ENCODE results near the gene TMEM53.
A peak's percentile ranks its signal among the peaks of the same experiment; 100 is the strongest.

TMEM53 gene

DNA sequence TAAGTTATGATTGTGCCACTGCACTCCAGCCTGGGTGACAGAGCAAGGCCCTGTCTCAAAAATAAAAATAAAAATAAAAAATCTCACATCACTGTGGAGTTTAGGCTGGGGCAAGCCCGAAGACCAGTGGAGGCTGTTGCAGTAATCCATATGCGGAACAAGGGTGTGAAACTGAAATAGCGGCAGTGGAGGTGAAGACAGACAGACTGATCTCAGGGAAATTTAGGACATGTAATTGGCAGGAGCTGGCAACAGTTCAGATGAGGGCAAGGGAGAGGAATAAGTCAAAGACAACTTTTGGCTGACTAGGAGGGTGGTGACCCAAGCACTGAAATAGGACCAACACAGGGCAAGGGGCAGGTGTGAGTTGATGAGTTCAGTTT, 8.6 kb upstream of the TMEM53 start:
- H3K36me3 ChIP-seq (ENCODE audit: control insufficient read depth in 4 of 4, insufficient read depth in 4 of 4, low read length in 3 of 4), result no peaks in the 10 kb centered on the region
- H3K4me3 ChIP-seq (ENCODE audit: control insufficient read depth in 1 of 7, extremely low read depth in 1 of 7, insufficient read depth in 4 of 7, low read depth in 2 of 7, low read length in 6 of 7), result no peak overlapping the region
- ChIA-PET POLR2A (interaction anchor here (0.9 kb wide), 1 partner anchor 38 kb away, joined by 3 read pairs; no protein-coding TSS in a partner anchor), CTCF (interaction anchor here (1.5 to 2.3 kb wide), 3 partner anchors 10 to 29 kb away, joined by 4 to 6 read pairs (median 5); no protein-coding TSS in a partner anchor)
- no peak overlapping the region for H3K27ac ChIP-seq (ENCODE audit: insufficient read depth in 1 of 2, low read depth in 1 of 2, low read length in 2 of 2, poor library complexity in 1 of 2, severe bottlenecking in 2 of 2)
- no peak for DNase-seq
- no peaks in the 10 kb centered on the region for H3K27me3 ChIP-seq (replicated peaks in 2 of 5; ENCODE audit: control insufficient read depth in 4 of 5, insufficient read depth in 5 of 5, low read length in 4 of 5)
- peaks cover 10 to 28% (median 16%) of the 10 kb centered on the region in 4 experiments for H3K4me1 ChIP-seq (ENCODE audit: control extremely low read depth in 1 of 4, control insufficient read depth in 4 of 4, insufficient read depth in 4 of 4, low read length in 3 of 4)
- no peaks in the 10 kb centered on the region for H3K9me3 ChIP-seq (ENCODE audit: control extremely low read depth in 1 of 5, control insufficient read depth in 4 of 5, insufficient read depth in 2 of 5, low read depth in 1 of 5, low read length in 4 of 5)
- WGBS (ENCODE audit: insufficient coverage), result 94% methylated on average over 3 of the region's 3 CpGs

DNA sequence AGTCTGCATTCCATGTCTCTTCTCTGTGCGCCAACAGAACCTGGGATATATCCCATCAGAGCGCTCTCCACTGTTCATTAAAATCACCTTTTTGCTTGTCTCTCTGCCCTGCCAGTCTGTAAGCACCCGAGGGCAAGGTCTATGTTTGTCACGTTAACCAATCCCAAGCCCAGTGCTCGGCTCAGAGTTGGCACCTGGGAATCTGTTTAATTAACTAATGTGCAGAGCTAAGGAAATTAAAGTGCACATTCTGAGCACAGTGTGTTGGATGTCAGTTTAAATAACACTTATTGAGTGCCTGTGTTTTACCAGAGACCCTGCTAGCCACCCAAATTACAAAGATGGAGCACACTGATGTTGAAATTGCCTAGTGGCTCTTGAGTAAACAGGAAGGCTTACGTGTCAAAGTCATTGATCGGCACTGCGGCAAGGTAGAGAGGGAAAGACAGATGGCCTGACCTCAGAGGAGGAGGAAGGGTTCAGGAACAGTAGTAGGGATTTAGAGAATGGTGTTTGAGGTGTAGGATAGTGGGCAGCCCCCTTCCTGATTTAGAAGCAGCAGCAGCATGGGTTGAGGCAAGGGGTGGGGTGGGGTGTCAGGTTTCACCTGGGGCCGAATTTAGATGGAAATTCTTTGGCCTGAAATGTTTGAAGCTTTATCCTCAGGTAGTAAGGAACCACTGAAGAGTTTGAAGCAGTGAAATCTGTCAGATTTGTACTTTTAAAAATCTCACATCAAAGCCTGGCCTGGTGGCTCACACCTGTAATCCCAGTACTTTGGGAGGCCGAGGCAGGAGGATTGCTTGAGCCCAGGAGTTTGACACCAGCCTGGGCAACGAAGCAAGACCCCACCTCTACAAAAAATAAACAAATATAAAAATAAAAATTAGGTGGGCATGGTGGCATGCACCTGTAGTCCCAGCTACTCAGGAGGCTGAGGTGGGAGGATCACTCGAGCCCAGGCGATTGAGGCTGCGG, 7.9 kb upstream of the TMEM53 start:
- 90% methylated on average over 9 of the region's 14 CpGs for WGBS (ENCODE audit: insufficient coverage)
- POLR2A ChIA-PET, result interaction anchor here (0.6 kb wide), 1 partner anchor 12 kb away, joined by 4 read pairs; no protein-coding TSS in a partner anchor
- peaks cover 10 to 35% (median 19%) of the 10 kb centered on the region in 4 experiments for H3K4me1 ChIP-seq (ENCODE audit: control extremely low read depth in 1 of 4, control insufficient read depth in 4 of 4, insufficient read depth in 4 of 4, low read length in 3 of 4)
- H3K27me3 ChIP-seq (replicated peaks in 2 of 5; ENCODE audit: control insufficient read depth in 4 of 5, insufficient read depth in 5 of 5, low read length in 4 of 5), result no peaks in the 10 kb centered on the region
- no peaks in the 10 kb centered on the region for H3K36me3 ChIP-seq (ENCODE audit: control insufficient read depth in 4 of 4, insufficient read depth in 4 of 4, low read length in 3 of 4)
- no peak for DNase-seq
- no peak overlapping the region for H3K4me3 ChIP-seq (ENCODE audit: control insufficient read depth in 1 of 7, extremely low read depth in 1 of 7, insufficient read depth in 4 of 7, low read depth in 2 of 7, low read length in 6 of 7)
- H3K9me3 ChIP-seq (ENCODE audit: control extremely low read depth in 1 of 5, control insufficient read depth in 4 of 5, insufficient read depth in 2 of 5, low read depth in 1 of 5, low read length in 4 of 5), result no peaks in the 10 kb centered on the region
- CTCF ChIA-PET, result interaction anchor here (1.2 to 2.3 kb wide), 3 partner anchors 11 to 24 kb away, joined by 3 to 5 read pairs (median 4); no protein-coding TSS in a partner anchor
- H3K27ac ChIP-seq (ENCODE audit: insufficient read depth in 1 of 2, low read depth in 1 of 2, low read length in 2 of 2, poor library complexity in 1 of 2, severe bottlenecking in 2 of 2), result no peak overlapping the region

GRCh38 chr1:44679468-44679867, 5.2 kb upstream of the TMEM53 start:
- 90% methylated on average over 4 of the region's 5 CpGs for WGBS (ENCODE audit: insufficient coverage)
- Histone ChIP-seq H3K4me3 (ENCODE audit: control insufficient read depth in 1 of 7, extremely low read depth in 1 of 7, insufficient read depth in 4 of 7, low read depth in 2 of 7, low read length in 6 of 7) (no peak overlapping the region), H3K4me1 (ENCODE audit: control extremely low read depth in 1 of 4, control insufficient read depth in 4 of 4, insufficient read depth in 4 of 4, low read length in 3 of 4) (peaks cover 11 to 52% (median 29%) of the 10 kb centered on the region in 4 experiments), H3K27ac (ENCODE audit: insufficient read depth in 1 of 2, low read depth in 1 of 2, low read length in 2 of 2, poor library complexity in 1 of 2, severe bottlenecking in 2 of 2) (no peak overlapping the region), H3K9me3 (ENCODE audit: control extremely low read depth in 1 of 5, control insufficient read depth in 4 of 5, insufficient read depth in 2 of 5, low read depth in 1 of 5, low read length in 4 of 5) (no peaks in the 10 kb centered on the region), H3K36me3 (ENCODE audit: control insufficient read depth in 4 of 4, insufficient read depth in 4 of 4, low read length in 3 of 4) (no peaks in the 10 kb centered on the region), H3K27me3 (replicated peaks in 2 of 5; ENCODE audit: control insufficient read depth in 4 of 5, insufficient read depth in 5 of 5, low read length in 4 of 5) (no peaks in the 10 kb centered on the region)
- ChIA-PET POLR2A (no interaction called here), CTCF (interaction anchor here (0.8 to 1.5 kb wide), 2 partner anchors 27 to 302 kb away, joined by 3 read pairs; no protein-coding TSS in a partner anchor)
- no peak for DNase-seq

DNA sequence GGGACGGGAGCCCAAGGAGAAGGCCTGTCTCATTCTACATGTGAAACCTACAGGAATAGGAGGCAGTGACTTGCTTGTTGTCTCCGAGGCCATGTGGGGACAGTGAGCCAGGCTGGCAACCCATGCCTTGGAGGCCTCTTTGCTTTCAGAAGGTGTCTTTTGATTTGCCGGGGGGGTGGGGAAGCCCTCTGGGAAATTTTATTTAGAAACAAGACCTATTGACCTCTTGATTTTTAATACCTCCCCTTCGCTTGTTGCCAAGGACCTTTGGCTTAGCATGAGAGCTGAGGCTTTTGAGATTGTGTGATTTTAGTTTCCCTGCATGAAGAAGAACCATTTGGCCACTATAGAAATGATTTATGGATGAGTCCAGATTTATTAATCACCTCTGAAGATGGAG, 4.3 kb upstream of the TMEM53 start:
- ChIA-PET CTCF (no interaction called here), POLR2A (no interaction called here)
- DNase-seq, result no peak
- no peak overlapping the region for H3K27ac ChIP-seq (ENCODE audit: insufficient read depth in 1 of 2, low read depth in 1 of 2, low read length in 2 of 2, poor library complexity in 1 of 2, severe bottlenecking in 2 of 2)
- H3K9me3 ChIP-seq (ENCODE audit: control extremely low read depth in 1 of 5, control insufficient read depth in 4 of 5, insufficient read depth in 2 of 5, low read depth in 1 of 5, low read length in 4 of 5), result no peaks in the 10 kb centered on the region
- 86% methylated on average over 1 of the region's 4 CpGs for WGBS (ENCODE audit: insufficient coverage)
- H3K36me3 ChIP-seq (ENCODE audit: control insufficient read depth in 4 of 4, insufficient read depth in 4 of 4, low read length in 3 of 4), result no peaks in the 10 kb centered on the region
- H3K27me3 ChIP-seq (replicated peaks in 2 of 5; ENCODE audit: control insufficient read depth in 4 of 5, insufficient read depth in 5 of 5, low read length in 4 of 5), result no peaks in the 10 kb centered on the region
- H3K4me3 ChIP-seq (ENCODE audit: control insufficient read depth in 1 of 7, extremely low read depth in 1 of 7, insufficient read depth in 4 of 7, low read depth in 2 of 7, low read length in 6 of 7), result no peak overlapping the region
- H3K4me1 ChIP-seq (ENCODE audit: control extremely low read depth in 1 of 4, control insufficient read depth in 4 of 4, insufficient read depth in 4 of 4, low read length in 3 of 4), result peaks cover 4 to 46% (median 24%) of the 10 kb centered on the region in 4 experiments

- no peak overlapping the region for H3K4me3 ChIP-seq (ENCODE audit: control insufficient read depth in 1 of 7, extremely low read depth in 1 of 7, insufficient read depth in 4 of 7, low read depth in 2 of 7, low read length in 6 of 7)
- WGBS (ENCODE audit: insufficient coverage), result 92% methylated on average over 2 of the region's 2 CpGs
- H3K27ac ChIP-seq (ENCODE audit: insufficient read depth in 1 of 2, low read depth in 1 of 2, low read length in 2 of 2, poor library complexity in 1 of 2, severe bottlenecking in 2 of 2), result no peak overlapping the region
- DNase-seq, result no peak
- H3K9me3 ChIP-seq (ENCODE audit: control extremely low read depth in 1 of 5, control insufficient read depth in 4 of 5, insufficient read depth in 2 of 5, low read depth in 1 of 5, low read length in 4 of 5), result no peaks in the 10 kb centered on the region
- peaks cover 10 to 46% (median 29%) of the 10 kb centered on the region in 4 experiments for H3K4me1 ChIP-seq (ENCODE audit: control extremely low read depth in 1 of 4, control insufficient read depth in 4 of 4, insufficient read depth in 4 of 4, low read length in 3 of 4)
- no peaks in the 10 kb centered on the region for H3K27me3 ChIP-seq (replicated peaks in 2 of 5; ENCODE audit: control insufficient read depth in 4 of 5, insufficient read depth in 5 of 5, low read length in 4 of 5)
- H3K36me3 ChIP-seq (ENCODE audit: control insufficient read depth in 4 of 4, insufficient read depth in 4 of 4, low read length in 3 of 4), result no peaks in the 10 kb centered on the region
- CTCF ChIA-PET, result interaction anchor here (0.9 to 5.2 kb wide), 3 partner anchors 23 to 31 kb away, joined by 3 to 21 read pairs (median 4); no protein-coding TSS in a partner anchor
- POLR2A ChIA-PET, result no interaction called here
These were observed 3.8 kb upstream of the TMEM53 start for GRCh38 chr1:44678120-44678519.

GRCh38 chr1:44677201-44677766, 3.0 kb upstream of the TMEM53 start:
- WGBS (ENCODE audit: insufficient coverage), result 84% methylated on average over 5 of the region's 6 CpGs
- peaks cover 16 to 55% (median 38%) of the 10 kb centered on the region in 4 experiments for H3K4me1 ChIP-seq (ENCODE audit: control extremely low read depth in 1 of 4, control insufficient read depth in 4 of 4, insufficient read depth in 4 of 4, low read length in 3 of 4)
- H3K4me3 ChIP-seq (ENCODE audit: control insufficient read depth in 1 of 7, extremely low read depth in 1 of 7, insufficient read depth in 4 of 7, low read depth in 2 of 7, low read length in 6 of 7), result peak overlapping the region in 1 of 7 experiments; percentile 8
- no peaks in the 10 kb centered on the region for H3K9me3 ChIP-seq (ENCODE audit: control extremely low read depth in 1 of 5, control insufficient read depth in 4 of 5, insufficient read depth in 2 of 5, low read depth in 1 of 5, low read length in 4 of 5)
- CTCF ChIA-PET, result interaction anchor here (0.9 to 5.2 kb wide), 5 partner anchors 22 to 41 kb away, joined by 3 to 21 read pairs (median 4); no protein-coding TSS in a partner anchor
- no peaks in the 10 kb centered on the region for H3K36me3 ChIP-seq (ENCODE audit: control insufficient read depth in 4 of 4, insufficient read depth in 4 of 4, low read length in 3 of 4)
- no peak overlapping the region for H3K27ac ChIP-seq (ENCODE audit: insufficient read depth in 1 of 2, low read depth in 1 of 2, low read length in 2 of 2, poor library complexity in 1 of 2, severe bottlenecking in 2 of 2)
- peak; percentile 48 to 74 (median 69) for DNase-seq
- POLR2A ChIA-PET, result interaction anchor here (0.6 kb wide), 1 partner anchor 54 kb away, joined by 3 read pairs; the partner anchor contains the start of gene RNU5D-1
- no peaks in the 10 kb centered on the region for H3K27me3 ChIP-seq (replicated peaks in 2 of 5; ENCODE audit: control insufficient read depth in 4 of 5, insufficient read depth in 5 of 5, low read length in 4 of 5)

Measured in common myeloid progenitor, CD34-positive (primary cell).